B cell (primary cell): ENCODE results near the gene SLC25A48. TPM values are rescaled to one million over a fixed set of nuclear protein-coding genes. Genes with fewer than 3 reads are reported as not detected.

Experiments used
- ATAC-seq: fragments of 200-7000 bp; cut with Tn5 transposase; one replicate; pipeline ENCODE4 v1.10.0; 2021; ENCODE audit warnings: low read depth, mild to moderate bottlenecking, moderate number of reproducible peaks, moderate library complexity
- CTCF ChIA-PET: fragments of 350-600 bp; sonication (Branson Sonifier 250); formaldehyde crosslinking; loops from one replicate; lab custom pipeline; 2021; ENCODE audit warnings: antibody characterized with exemption, inconsistent platforms; lab: Charles Lee
- POLR2A ChIA-PET: fragments of 350-600 bp; sonication (Branson Sonifier 250); formaldehyde crosslinking; loops from one replicate; lab custom pipeline; 2021; ENCODE audit warnings: antibody characterized with exemption; lab: Charles Lee
- DNase-seq: peaks from one replicate; pipeline ENCODE4 v3.0.0; 2013
- H2AFZ ChIP-seq: 2 replicates; pipeline ENCODE4 v1.6.1; 2012; ENCODE audit warnings: mild to moderate bottlenecking, low read depth, low read length; ENCODE audit not compliant: insufficient read depth, poor library complexity, severe bottlenecking
- H3K27ac ChIP-seq, 2 donors: 1 replicate in 1 of 2; 2 replicates in 1 of 2; pipeline ENCODE4 v1.5.1; 2012 to 2013; ENCODE audit warnings: low read length in 2 of 2, mild to moderate bottlenecking in 2 of 2, moderate library complexity in 1 of 2
- H3K27me3 ChIP-seq, 4 experiments: fragments of 200-600 bp in 1 of 4; sonication (generic) in 1 of 4; replicated peaks in 1 of 4; 1 replicate in 2 of 4; 2 replicates in 2 of 4; pipeline versions ENCODE4 v1.6.1 to v1.7.0; 2013 to 2016; ENCODE audit warnings: low read length in 3 of 4, mild to moderate bottlenecking in 2 of 4, mixed read lengths in 1 of 4, moderate library complexity in 1 of 4; ENCODE audit not compliant: insufficient read depth in 4 of 4, control insufficient read depth in 3 of 4; ENCODE audit errors: control extremely low read depth in 1 of 4
- H3K36me3 ChIP-seq, 2 experiments: replicated peaks in 1 of 2; 1 replicate in 1 of 2; 2 replicates in 1 of 2; pipeline versions ENCODE4 v1.6.1 to v1.7.1; 2013; ENCODE audit warnings: low read length in 1 of 2; ENCODE audit not compliant: insufficient read depth in 2 of 2, control insufficient read depth in 1 of 2; ENCODE audit errors: control extremely low read depth in 1 of 2, extremely low read depth in 1 of 2
- H3K4me1 ChIP-seq, 2 donors: fragments of 200-600 bp in 1 of 2; sonication (generic) in 1 of 2; 1 replicate in 1 of 2; 2 replicates in 1 of 2; pipeline versions ENCODE4 v1.5.1 to v1.6.1; 2013 to 2017; ENCODE audit warnings: low read length in 2 of 2; ENCODE audit not compliant: control insufficient read depth in 2 of 2, insufficient read depth in 2 of 2
- H3K4me2 ChIP-seq: replicated peaks from 2 replicates; pipeline ENCODE3; 2012; ENCODE audit warnings: mild to moderate bottlenecking, low read depth, low read length; ENCODE audit not compliant: poor library complexity, severe bottlenecking
- H3K4me3 ChIP-seq, 5 experiments: fragments of 200-600 bp in 1 of 5; sonication (generic) in 1 of 5; 1 replicate in 3 of 5; 2 replicates in 2 of 5; pipeline versions ENCODE4 v1.5.1 to v1.7.0; 2011 to 2016; ENCODE audit warnings: low read length in 4 of 5, mild to moderate bottlenecking in 4 of 5, low read depth in 2 of 5, control low read depth in 1 of 5, moderate library complexity in 1 of 5; ENCODE audit not compliant: insufficient read depth in 1 of 5; ENCODE audit errors: control extremely low read depth in 1 of 5, extremely low read depth in 1 of 5
- H3K79me2 ChIP-seq: fragments of 200-600 bp; sonication (generic); one replicate; pipeline ENCODE4 v1.6.0; 2016; ENCODE audit warnings: low read length; ENCODE audit not compliant: control insufficient read depth, insufficient read depth
- H3K9ac ChIP-seq: fragments of 200-600 bp; sonication (generic); 2 replicates; pipeline ENCODE4 v1.6.1; 2017; ENCODE audit warnings: mild to moderate bottlenecking, low read length, moderate library complexity
- H3K9me3 ChIP-seq, 3 donors: one replicate each; pipeline versions ENCODE4 v1.6.1 to v1.7.1; 2013; ENCODE audit warnings: low read length in 2 of 3; ENCODE audit not compliant: control insufficient read depth in 2 of 3, insufficient read depth in 1 of 3; ENCODE audit errors: control extremely low read depth in 1 of 3
- H4K20me1 ChIP-seq: 2 replicates; pipeline ENCODE4 v1.6.0; 2012; ENCODE audit warnings: mild to moderate bottlenecking, low read length; ENCODE audit not compliant: insufficient read depth, control insufficient read depth, poor library complexity, severe bottlenecking
- H3K27ac Mint-ChIP-seq: one replicate; pipeline ENCODE4 v1.8.0; 2021; ENCODE audit warnings: mixed read lengths
- H3K27me3 Mint-ChIP-seq: one replicate; pipeline ENCODE4 v1.8.0; 2021; ENCODE audit warnings: mixed read lengths
- H3K4me1 Mint-ChIP-seq: one replicate; pipeline ENCODE4 v1.8.0; 2021; ENCODE audit warnings: mixed read lengths
- H3K4me3 Mint-ChIP-seq: one replicate; pipeline ENCODE4 v1.8.0; 2021; ENCODE audit warnings: mixed read lengths
- H3K9me3 Mint-ChIP-seq: one replicate; pipeline ENCODE4 v1.8.0; 2022; ENCODE audit warnings: mixed read lengths; ENCODE audit not compliant: insufficient read depth
- EZH2 ChIP-seq: IDR thresholded peaks from 2 replicates; pipeline ENCODE4 v1.6.1; 2012; ENCODE audit warnings: borderline replicate concordance, low read depth, mild to moderate bottlenecking, moderate library complexity, low read length; ENCODE audit not compliant: insufficient read depth, poor library complexity, severe bottlenecking
- WGBS: methylation state at CpG from one replicate; pipeline ENCODE4 v1.1.5; 2013; ENCODE audit warnings: missing lambda C conversion rate; ENCODE audit not compliant: insufficient coverage; 5-methylcytosine and 5-hydroxymethylcytosine counted together
- intact Hi-C: fragments of 100-400 bp; cut with micrococcal nuclease; formaldehyde crosslinking; loops from one replicate; pipeline ENCODE4 v1.10.0; 2022
- polyA plus RNA-seq: library from polyadenylated mRNA; depleted of rRNA; stranded (reverse); fragments of >200 nt; gene quantifications from 2 replicates; pipeline ENCODE4 v1.2.3, GENCODE V29; 2012
- total RNA-seq, 2 donors: library from RNA; stranded (reverse); fragments of 120-200 nt in 1 of 2; gene quantifications; 1 replicate in 1 of 2; 2 replicates in 1 of 2; pipeline versions ENCODE4 v1.2.3 to v1.2.4, GENCODE V29; 2013 to 2022
- TF ChIP-seq, protein P1 (sequence below): fragments of 200-600 bp; IDR thresholded peaks from one replicate; pipeline ENCODE4 v1.8.0; 2022; ENCODE audit warnings: antibody characterized with exemption, mild to moderate bottlenecking

SLC25A48 gene
- total and polyA plus RNA-seq, 2 donors (not counting 1 experiment from before 2014, with no cell fraction given), result not detected

DNA sequence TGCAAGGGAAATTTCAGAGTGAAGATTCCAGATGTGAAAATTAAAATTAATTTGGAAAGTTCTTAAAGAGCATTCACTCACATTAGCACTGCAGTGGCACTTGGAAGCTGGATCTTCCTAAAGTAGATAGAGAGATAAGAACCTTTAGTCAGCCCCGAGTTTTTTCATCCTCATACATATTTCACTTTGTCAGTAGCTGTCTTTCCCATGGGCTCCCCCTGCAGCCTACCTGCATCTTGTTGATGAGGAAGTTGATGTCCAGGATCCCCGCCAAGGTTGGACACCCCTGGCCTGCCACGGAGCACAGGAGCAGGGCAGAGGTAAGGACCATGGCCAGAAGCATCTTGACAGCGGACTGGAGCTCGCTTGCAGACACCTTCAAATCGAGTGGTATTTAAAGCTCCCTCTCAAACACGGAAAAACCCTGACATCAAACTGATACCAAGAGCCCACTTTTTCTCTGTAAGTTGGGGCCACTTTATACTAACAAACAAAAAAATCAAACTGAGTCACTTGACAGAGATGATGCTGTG lies 61.1 kb downstream of the SLC25A48 start, which contains the start of gene IL9:
Gene IL9, minus strand, starts transcription at position 368 of the 533 bp plus-strand sequence. Its CDS starts 25 bp downstream, at position 343.
- intact Hi-C loops, result no loop called here
- no peak within 1 kb of the TSS for H2AFZ ChIP-seq
- H4K20me1 ChIP-seq, result no peaks in the 10 kb centered on the region
- peaks cover 0 to 12% (median 5%) of the 10 kb centered on the region in 4 experiments for H3K27me3 ChIP-seq
- no peak within 1 kb of the TSS for H3K27ac ChIP-seq
- H3K36me3 ChIP-seq, result no peaks in the 10 kb centered on the region
- H3K4me1 Mint-ChIP-seq, result no peaks in the 10 kb centered on the region
- no peaks in the 10 kb centered on the region for H3K4me1 ChIP-seq
- WGBS, result 38% methylated on average over 6 of the region's 7 CpGs
- no peak within 1 kb of the TSS for H3K4me3 Mint-ChIP-seq
- H3K9me3 ChIP-seq, result no peaks in the 10 kb centered on the region
- TF ChIP-seq, protein P1, sequence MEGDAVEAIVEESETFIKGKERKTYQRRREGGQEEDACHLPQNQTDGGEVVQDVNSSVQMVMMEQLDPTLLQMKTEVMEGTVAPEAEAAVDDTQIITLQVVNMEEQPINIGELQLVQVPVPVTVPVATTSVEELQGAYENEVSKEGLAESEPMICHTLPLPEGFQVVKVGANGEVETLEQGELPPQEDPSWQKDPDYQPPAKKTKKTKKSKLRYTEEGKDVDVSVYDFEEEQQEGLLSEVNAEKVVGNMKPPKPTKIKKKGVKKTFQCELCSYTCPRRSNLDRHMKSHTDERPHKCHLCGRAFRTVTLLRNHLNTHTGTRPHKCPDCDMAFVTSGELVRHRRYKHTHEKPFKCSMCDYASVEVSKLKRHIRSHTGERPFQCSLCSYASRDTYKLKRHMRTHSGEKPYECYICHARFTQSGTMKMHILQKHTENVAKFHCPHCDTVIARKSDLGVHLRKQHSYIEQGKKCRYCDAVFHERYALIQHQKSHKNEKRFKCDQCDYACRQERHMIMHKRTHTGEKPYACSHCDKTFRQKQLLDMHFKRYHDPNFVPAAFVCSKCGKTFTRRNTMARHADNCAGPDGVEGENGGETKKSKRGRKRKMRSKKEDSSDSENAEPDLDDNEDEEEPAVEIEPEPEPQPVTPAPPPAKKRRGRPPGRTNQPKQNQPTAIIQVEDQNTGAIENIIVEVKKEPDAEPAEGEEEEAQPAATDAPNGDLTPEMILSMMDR, result no peak
- no peak for TF ChIP-seq EZH2
- H3K9me3 Mint-ChIP-seq, result no peaks in the 10 kb centered on the region
- ChIA-PET POLR2A (no interaction called here), CTCF (no interaction called here)
- no peak within 1 kb of the TSS for H3K4me2 ChIP-seq
- DNase-seq (no peak), ATAC-seq (no peak)
- no peaks in the 10 kb centered on the region for H3K79me2 ChIP-seq
- H3K4me3 ChIP-seq, result no peak within 1 kb of the TSS
- H3K27me3 Mint-ChIP-seq, result peaks cover 38% of the 10 kb centered on the region
- H3K9ac ChIP-seq, result no peak within 1 kb of the TSS
- H3K27ac Mint-ChIP-seq, result no peak within 1 kb of the TSS

DNA sequence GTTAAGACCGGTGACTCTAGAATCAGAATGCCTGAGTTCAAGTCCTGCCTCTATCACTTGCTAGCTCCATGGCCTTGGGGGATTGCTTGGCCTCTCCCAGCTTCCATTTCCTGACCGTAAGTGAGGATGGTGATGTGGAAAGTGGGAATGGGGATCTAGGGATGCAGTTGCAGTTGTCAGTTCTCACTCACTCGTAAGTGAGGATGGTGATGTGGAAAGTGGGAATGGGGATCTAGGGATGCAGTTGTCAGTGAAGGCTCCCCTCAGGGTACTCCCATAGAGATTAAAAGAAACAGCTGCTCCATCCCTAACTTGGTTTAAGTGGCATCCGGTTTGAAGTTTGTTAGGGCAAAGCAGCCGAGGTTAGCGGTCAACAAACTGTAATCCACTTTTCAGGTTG lies 64.2 kb downstream of the SLC25A48 start:
- Mint-ChIP-seq H3K4me1 (no peaks in the 10 kb centered on the region), H3K4me3 (no peak overlapping the region), H3K27me3 (peaks cover 33% of the 10 kb centered on the region), H3K27ac (no peak overlapping the region), H3K9me3 (no peaks in the 10 kb centered on the region)
- Histone ChIP-seq H3K9me3 (no peaks in the 10 kb centered on the region), H3K27ac (no peak overlapping the region), H2AFZ (no peak overlapping the region), H3K36me3 (no peaks in the 10 kb centered on the region), H4K20me1 (no peaks in the 10 kb centered on the region), H3K4me1 (no peaks in the 10 kb centered on the region), H3K9ac (no peak overlapping the region), H3K4me2 (no peak overlapping the region), H3K79me2 (no peaks in the 10 kb centered on the region), H3K27me3 (peaks cover 0 to 13% (median 9%) of the 10 kb centered on the region in 4 experiments), H3K4me3 (no peak overlapping the region)
- POLR2A ChIA-PET, result no interaction called here
- DNase-seq (no peak), ATAC-seq (no peak)
- TF ChIP-seq, protein P1, result no peak
- TF ChIP-seq EZH2, result no peak
- intact Hi-C loops, result no loop called here
- CTCF ChIA-PET, result interaction anchor here (1.4 kb wide), 1 partner anchor 9 kb away, joined by 3 read pairs; no protein-coding TSS in a partner anchor
- WGBS, result 91% methylated on average over 5 of the region's 6 CpGs
